CD14-positive monocyte (primary cell): ENCODE results near the gene HOXA2. TPM values are rescaled to one million over a fixed set of nuclear protein-coding genes. Genes with fewer than 3 reads are reported as not detected.

ENCODE experiments used
- DNase-seq, 3 donors: peaks; one replicate each; pipeline ENCODE4 v3.0.0-alpha.2; 2011 to 2022
- H2AFZ ChIP-seq: 2 replicates; pipeline ENCODE4 v1.6.0; 2012; ENCODE audit warnings: mild to moderate bottlenecking, low read depth, low read length, inconsistent platforms; ENCODE audit not compliant: insufficient read depth, poor library complexity, severe bottlenecking
- H3K27ac ChIP-seq, 2 donors: 1 replicate in 1 of 2; 2 replicates in 1 of 2; pipeline ENCODE4 v1.5.1; 2012 to 2013; ENCODE audit warnings: low read length in 2 of 2, control low read depth in 1 of 2, inconsistent platforms in 1 of 2, low read depth in 1 of 2, mild to moderate bottlenecking in 1 of 2
- H3K27me3 ChIP-seq, 2 donors: one replicate each; pipeline versions ENCODE4 v1.6.0 to v1.6.1; 2011 to 2013; ENCODE audit warnings: low read length in 2 of 2; ENCODE audit not compliant: control insufficient read depth in 2 of 2, insufficient read depth in 2 of 2
- H3K36me3 ChIP-seq, 2 donors: replicated peaks in 1 of 2; 1 replicate in 1 of 2; 2 replicates in 1 of 2; pipeline versions ENCODE4 v1.5.1 to v1.6.1; 2012 to 2013; ENCODE audit warnings: low read length in 2 of 2, control low read depth in 1 of 2, inconsistent platforms in 1 of 2, mild to moderate bottlenecking in 1 of 2; ENCODE audit not compliant: insufficient read depth in 2 of 2, control insufficient read depth in 1 of 2
- H3K4me1 ChIP-seq, 2 donors: 1 replicate in 1 of 2; 2 replicates in 1 of 2; pipeline versions ENCODE4 v1.5.1 to v1.6.1; 2012 to 2013; ENCODE audit warnings: low read length in 2 of 2, control low read depth in 1 of 2, inconsistent platforms in 1 of 2, mild to moderate bottlenecking in 1 of 2, moderate library complexity in 1 of 2; ENCODE audit not compliant: insufficient read depth in 2 of 2, control insufficient read depth in 1 of 2
- H3K4me2 ChIP-seq: replicated peaks from 2 replicates; pipeline ENCODE3; 2012; ENCODE audit warnings: low read length, moderate library complexity, mild to moderate bottlenecking; ENCODE audit not compliant: poor library complexity, severe bottlenecking; ENCODE audit errors: extremely low read depth
- H3K4me3 ChIP-seq, 3 experiments: fragments of 200-600 bp in 1 of 3; sonication (generic) in 1 of 3; replicated peaks in 1 of 3; 1 replicate in 2 of 3; 2 replicates in 1 of 3; pipeline ENCODE4 v1.5.1; 2011 to 2013; ENCODE audit warnings: low read length in 3 of 3, mild to moderate bottlenecking in 3 of 3, control low read depth in 2 of 3, low read depth in 2 of 3, inconsistent platforms in 1 of 3, moderate library complexity in 1 of 3
- H3K79me2 ChIP-seq: 2 replicates; pipeline ENCODE4 v1.6.0; 2012; ENCODE audit warnings: mild to moderate bottlenecking, control low read depth, inconsistent platforms, low read length, moderate library complexity; ENCODE audit not compliant: insufficient read depth
- H3K9ac ChIP-seq: 2 replicates; pipeline ENCODE4 v1.6.0; 2017; ENCODE audit warnings: low read length, mild to moderate bottlenecking; ENCODE audit not compliant: insufficient read depth, poor library complexity, severe bottlenecking
- H3K9me3 ChIP-seq, 2 donors: replicated peaks in 1 of 2; 1 replicate in 1 of 2; 2 replicates in 1 of 2; pipeline versions ENCODE4 v1.5.1 to v1.6.1; 2012 to 2013; ENCODE audit warnings: low read length in 2 of 2, control low read depth in 1 of 2; ENCODE audit not compliant: control insufficient read depth in 1 of 2, insufficient read depth in 1 of 2
- H4K20me1 ChIP-seq: 2 replicates; pipeline ENCODE4 v1.6.0; 2012; ENCODE audit warnings: mild to moderate bottlenecking, low read length, control low read depth, moderate library complexity; ENCODE audit not compliant: insufficient read depth
- H3K27ac Mint-ChIP-seq, 7 donors: one replicate each; pipeline ENCODE4 v1.8.0; 2020; ENCODE audit warnings: mild to moderate bottlenecking in 7 of 7, mixed read lengths in 7 of 7, moderate library complexity in 6 of 7, inconsistent platforms in 2 of 7
- H3K27me3 Mint-ChIP-seq, 3 donors: one replicate each; pipeline ENCODE4 v1.8.0; 2021 to 2022; ENCODE audit warnings: low read depth in 3 of 3, mild to moderate bottlenecking in 3 of 3, mixed read lengths in 3 of 3, moderate library complexity in 3 of 3, inconsistent platforms in 1 of 3
- H3K36me3 Mint-ChIP-seq, 2 donors: one replicate each; pipeline ENCODE4 v1.8.0; 2020; ENCODE audit warnings: mixed read lengths in 2 of 2, inconsistent platforms in 1 of 2, mild to moderate bottlenecking in 1 of 2
- H3K4me1 Mint-ChIP-seq: one replicate; pipeline ENCODE4 v1.8.0; 2020; ENCODE audit warnings: mild to moderate bottlenecking, mixed read lengths
- H3K4me3 Mint-ChIP-seq, 2 donors: one replicate each; pipeline ENCODE4 v1.8.0; 2020; ENCODE audit warnings: mild to moderate bottlenecking in 2 of 2, mixed read lengths in 2 of 2, moderate library complexity in 1 of 2
- H3K9me3 Mint-ChIP-seq, 7 donors: one replicate each; pipeline ENCODE4 v1.8.0; 2020 to 2022; ENCODE audit warnings: mixed read lengths in 7 of 7, mild to moderate bottlenecking in 6 of 7, moderate library complexity in 6 of 7, inconsistent platforms in 2 of 7
- WGBS: methylation state at CpG from one replicate; pipeline ENCODE4 v1.1.5; 2013; ENCODE audit warnings: missing lambda C conversion rate; ENCODE audit not compliant: insufficient coverage; 5-methylcytosine and 5-hydroxymethylcytosine counted together
- intact Hi-C, 2 donors: fragments of 100-400 bp; cut with micrococcal nuclease; formaldehyde crosslinking; loops; one replicate each; pipeline versions ENCODE4 v1.15.0 to v1.15.1; 2023
- polyA plus RNA-seq, 3 donors: library from polyadenylated mRNA; depleted of rRNA in 1 of 3; unstranded in 2 of 3; stranded (reverse) in 1 of 3; fragments of 300-500 nt in 2 of 3; fragments of >200 nt in 1 of 3; fragmentation: Illumina TruSeq in 2 of 3; gene quantifications; 1 replicate in 2 of 3; 2 replicates in 1 of 3; pipeline ENCODE4 v1.2.3, GENCODE V29; 2012 to 2021
- TF ChIP-seq, protein P1 (sequence below): fragments of 200-600 bp; IDR thresholded peaks from one replicate; pipeline ENCODE4 v1.8.0; 2022; ENCODE audit warnings: antibody characterized with exemption, mild to moderate bottlenecking

Gene HOXA2
- polyA plus RNA-seq, 3 donors, result not detected

- no peak overlapping the region for H2AFZ ChIP-seq
- DNase-seq, result no peak
- Mint-ChIP-seq H3K27ac (no peak overlapping the region), H3K4me3 (no peak overlapping the region), H3K9me3 (peaks cover 0 to 3% (median 0%) of the 10 kb centered on the region in 7 donors), H3K27me3 (peaks cover 3 to 6% (median 5%) of the 10 kb centered on the region in 3 donors), H3K4me1 (peaks cover 6% of the 10 kb centered on the region), H3K36me3 (no peaks in the 10 kb centered on the region)
- TF ChIP-seq, protein P1, sequence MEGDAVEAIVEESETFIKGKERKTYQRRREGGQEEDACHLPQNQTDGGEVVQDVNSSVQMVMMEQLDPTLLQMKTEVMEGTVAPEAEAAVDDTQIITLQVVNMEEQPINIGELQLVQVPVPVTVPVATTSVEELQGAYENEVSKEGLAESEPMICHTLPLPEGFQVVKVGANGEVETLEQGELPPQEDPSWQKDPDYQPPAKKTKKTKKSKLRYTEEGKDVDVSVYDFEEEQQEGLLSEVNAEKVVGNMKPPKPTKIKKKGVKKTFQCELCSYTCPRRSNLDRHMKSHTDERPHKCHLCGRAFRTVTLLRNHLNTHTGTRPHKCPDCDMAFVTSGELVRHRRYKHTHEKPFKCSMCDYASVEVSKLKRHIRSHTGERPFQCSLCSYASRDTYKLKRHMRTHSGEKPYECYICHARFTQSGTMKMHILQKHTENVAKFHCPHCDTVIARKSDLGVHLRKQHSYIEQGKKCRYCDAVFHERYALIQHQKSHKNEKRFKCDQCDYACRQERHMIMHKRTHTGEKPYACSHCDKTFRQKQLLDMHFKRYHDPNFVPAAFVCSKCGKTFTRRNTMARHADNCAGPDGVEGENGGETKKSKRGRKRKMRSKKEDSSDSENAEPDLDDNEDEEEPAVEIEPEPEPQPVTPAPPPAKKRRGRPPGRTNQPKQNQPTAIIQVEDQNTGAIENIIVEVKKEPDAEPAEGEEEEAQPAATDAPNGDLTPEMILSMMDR, result no peak
- WGBS, result 98% methylated on average over 14 of the region's 26 CpGs
- H3K9me3 ChIP-seq, result no peaks in the 10 kb centered on the region
- intact Hi-C loops, result no loop called here
- no peaks in the 10 kb centered on the region for H3K36me3 ChIP-seq
- H3K27ac ChIP-seq, result no peak overlapping the region
- no peaks in the 10 kb centered on the region for H3K4me1 ChIP-seq
- no peaks in the 10 kb centered on the region for H4K20me1 ChIP-seq
- no peaks in the 10 kb centered on the region for H3K27me3 ChIP-seq
- H3K4me2 ChIP-seq, result no peak overlapping the region
- no peak overlapping the region for H3K4me3 ChIP-seq
- no peaks in the 10 kb centered on the region for H3K79me2 ChIP-seq
- no peak overlapping the region for H3K9ac ChIP-seq
Observed at GRCh38 chr7:27123477-27124053, 21.1 kb upstream of the HOXA2 start.

- WGBS, result 85% methylated on average over 6 of the region's 14 CpGs
- Histone ChIP-seq H3K4me3 (no peak overlapping the region), H3K9ac (no peak overlapping the region), H3K27ac (no peak overlapping the region), H3K36me3 (no peaks in the 10 kb centered on the region), H3K9me3 (no peaks in the 10 kb centered on the region), H4K20me1 (no peaks in the 10 kb centered on the region), H3K27me3 (no peaks in the 10 kb centered on the region), H3K4me2 (no peak overlapping the region), H2AFZ (no peak overlapping the region), H3K4me1 (no peaks in the 10 kb centered on the region), H3K79me2 (no peaks in the 10 kb centered on the region)
- Mint-ChIP-seq H3K4me1 (peaks cover 8% of the 10 kb centered on the region), H3K27ac (peak overlapping the region in 1 of 7 donors; percentile 55), H3K9me3 (peaks cover 0 to 3% (median 0%) of the 10 kb centered on the region in 7 donors), H3K27me3 (peaks cover 3 to 6% (median 5%) of the 10 kb centered on the region in 3 donors), H3K36me3 (no peaks in the 10 kb centered on the region), H3K4me3 (no peak overlapping the region)
- intact Hi-C loops, result no loop called here
- TF ChIP-seq, protein P1, result no peak
- no peak for DNase-seq
Observed at GRCh38 chr7:27123007-27123476, 20.6 kb upstream of the HOXA2 start.
